Measurements from ENCODE around the gene ZNF343. TPM values are rescaled to one million over a fixed set of nuclear protein-coding genes. Genes with fewer than 3 reads are reported as not detected.

Gene ZNF343
- polyA plus RNA-seq, 1 donor from 2014 or later, result 14.3 TPM

DNA sequence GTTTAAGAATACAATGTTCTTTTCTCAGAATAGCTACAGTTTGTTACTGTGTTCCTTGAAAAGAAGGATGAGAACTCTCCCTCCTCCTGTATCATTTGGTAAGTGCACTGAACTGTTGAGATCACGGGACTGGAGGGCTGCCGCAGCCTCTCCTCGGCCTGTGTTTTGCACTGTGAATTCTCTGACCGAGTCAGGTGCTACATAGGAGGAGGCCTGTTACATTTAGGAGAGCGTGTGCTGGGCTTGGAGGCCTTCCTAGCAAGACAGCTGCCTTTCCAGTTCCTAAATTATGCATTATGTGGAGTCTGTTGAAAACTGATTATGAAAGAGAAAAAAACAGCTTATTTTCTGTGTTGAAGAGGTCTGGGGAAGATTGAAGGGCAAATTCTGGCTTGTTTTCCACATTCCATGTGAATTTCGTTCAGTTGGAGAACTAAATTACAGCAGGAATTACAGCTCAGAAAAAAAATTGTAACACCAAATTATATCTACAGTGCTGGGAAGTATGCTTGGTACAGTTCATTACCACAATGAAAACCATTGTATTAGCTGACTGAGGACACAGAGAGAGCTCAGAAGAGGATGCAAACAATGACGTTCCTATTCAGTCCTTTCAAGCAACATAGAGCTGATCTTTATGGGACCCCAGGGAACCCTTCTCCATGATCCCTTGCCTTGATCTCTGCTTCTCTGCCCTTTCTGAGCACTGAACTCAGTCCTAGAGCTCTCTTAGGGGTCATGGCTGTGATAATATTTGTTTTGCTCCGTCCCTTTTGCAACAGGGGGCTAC is 30.4 kb upstream of the ZNF343 start:
- Histone ChIP-seq H4K20me1 (ENCODE audit: insufficient read depth) (no peaks in the 10 kb centered on the region), H3K9me3 (ENCODE audit: low read length) (no peaks in the 10 kb centered on the region), H2AFZ (ENCODE audit: low read depth, low read length) (no peak overlapping the region), H3K9ac (ENCODE audit: low read length) (no peak overlapping the region), H3K4me3 (ENCODE audit: low read length) (no peak overlapping the region), H3K27me3 (ENCODE audit: insufficient read depth, low read depth, low read length) (no peaks in the 10 kb centered on the region), H3K4me2 (ENCODE audit: low read length) (no peak overlapping the region), H3K36me3 (ENCODE audit: insufficient read depth, low read length) (no peaks in the 10 kb centered on the region), H3F3A (ENCODE audit: insufficient read depth, low read length, poor library complexity, severe bottlenecking) (no peaks in the 10 kb centered on the region), H3K79me2 (replicated peaks; ENCODE audit: insufficient read depth, low read length) (no peaks in the 10 kb centered on the region), H3K9me2 (ENCODE audit: insufficient read depth, low read length) (no peaks in the 10 kb centered on the region), H3K27ac (ENCODE audit: low read length) (no peak overlapping the region)
- TF ChIP-seq TAF1 (IDR thresholded peaks at IDR 0.05; ENCODE audit: low read depth), result no peak
- no peak for TF ChIP-seq EZH2 (IDR thresholded peaks at IDR 0.05; ENCODE audit: borderline replicate concordance, insufficient read depth, low read length, poor library complexity, severe bottlenecking)
- no peak for TF ChIP-seq POLR2AphosphoS5 (IDR thresholded peaks at IDR 0.05)
- TF ChIP-seq, protein P1, sequence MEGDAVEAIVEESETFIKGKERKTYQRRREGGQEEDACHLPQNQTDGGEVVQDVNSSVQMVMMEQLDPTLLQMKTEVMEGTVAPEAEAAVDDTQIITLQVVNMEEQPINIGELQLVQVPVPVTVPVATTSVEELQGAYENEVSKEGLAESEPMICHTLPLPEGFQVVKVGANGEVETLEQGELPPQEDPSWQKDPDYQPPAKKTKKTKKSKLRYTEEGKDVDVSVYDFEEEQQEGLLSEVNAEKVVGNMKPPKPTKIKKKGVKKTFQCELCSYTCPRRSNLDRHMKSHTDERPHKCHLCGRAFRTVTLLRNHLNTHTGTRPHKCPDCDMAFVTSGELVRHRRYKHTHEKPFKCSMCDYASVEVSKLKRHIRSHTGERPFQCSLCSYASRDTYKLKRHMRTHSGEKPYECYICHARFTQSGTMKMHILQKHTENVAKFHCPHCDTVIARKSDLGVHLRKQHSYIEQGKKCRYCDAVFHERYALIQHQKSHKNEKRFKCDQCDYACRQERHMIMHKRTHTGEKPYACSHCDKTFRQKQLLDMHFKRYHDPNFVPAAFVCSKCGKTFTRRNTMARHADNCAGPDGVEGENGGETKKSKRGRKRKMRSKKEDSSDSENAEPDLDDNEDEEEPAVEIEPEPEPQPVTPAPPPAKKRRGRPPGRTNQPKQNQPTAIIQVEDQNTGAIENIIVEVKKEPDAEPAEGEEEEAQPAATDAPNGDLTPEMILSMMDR (IDR thresholded peaks at IDR 0.05; ENCODE audit: poor library complexity, severe bottlenecking), result no peak
- TF ChIP-seq EP300 (conservative IDR thresholded peaks at IDR 0.05; ENCODE audit: poor library complexity, severe bottlenecking), result no peak
- no peak for TF ChIP-seq RAD21 (conservative IDR thresholded peaks at IDR 0.05)
- no peak for TF ChIP-seq MXI1 (conservative IDR thresholded peaks at IDR 0.05; ENCODE audit: poor library complexity, severe bottlenecking)
- no peak for TF ChIP-seq REST (IDR thresholded peaks at IDR 0.05; ENCODE audit: borderline replicate concordance)
- TF ChIP-seq SMC3 (conservative IDR thresholded peaks at IDR 0.05; ENCODE audit: poor library complexity), result no peak

- no peaks in the 10 kb centered on the region for H3K9me3 ChIP-seq (ENCODE audit: low read length)
- no peak overlapping the region for H3K9ac ChIP-seq (ENCODE audit: low read length)
- H3K27ac ChIP-seq (ENCODE audit: low read length), result no peak overlapping the region
- H3K79me2 ChIP-seq (replicated peaks; ENCODE audit: insufficient read depth, low read length), result no peaks in the 10 kb centered on the region
- no peaks in the 10 kb centered on the region for H3F3A ChIP-seq (ENCODE audit: insufficient read depth, low read length, poor library complexity, severe bottlenecking)
- no peak overlapping the region for H3K4me2 ChIP-seq (ENCODE audit: low read length)
- H4K20me1 ChIP-seq (ENCODE audit: insufficient read depth), result no peaks in the 10 kb centered on the region
- no peaks in the 10 kb centered on the region for H3K27me3 ChIP-seq (ENCODE audit: insufficient read depth, low read depth, low read length)
- no peak overlapping the region for H3K4me3 ChIP-seq (ENCODE audit: low read length)
- TF ChIP-seq SMC3 (conservative IDR thresholded peaks at IDR 0.05; ENCODE audit: poor library complexity), result no peak
- TF ChIP-seq, protein P1 (IDR thresholded peaks at IDR 0.05; ENCODE audit: poor library complexity, severe bottlenecking), result no peak
- no peak for TF ChIP-seq RAD21 (conservative IDR thresholded peaks at IDR 0.05)
- no peak for TF ChIP-seq MXI1 (conservative IDR thresholded peaks at IDR 0.05; ENCODE audit: poor library complexity, severe bottlenecking)
- TF ChIP-seq REST (IDR thresholded peaks at IDR 0.05; ENCODE audit: borderline replicate concordance), result no peak
- no peak for TF ChIP-seq TAF1 (IDR thresholded peaks at IDR 0.05; ENCODE audit: low read depth)
- TF ChIP-seq EZH2 (IDR thresholded peaks at IDR 0.05; ENCODE audit: borderline replicate concordance, insufficient read depth, low read length, poor library complexity, severe bottlenecking), result no peak
- no peak for TF ChIP-seq EP300 (conservative IDR thresholded peaks at IDR 0.05; ENCODE audit: poor library complexity, severe bottlenecking)
- no peak for TF ChIP-seq POLR2AphosphoS5 (IDR thresholded peaks at IDR 0.05)
- H2AFZ ChIP-seq (ENCODE audit: low read depth, low read length), result no peak overlapping the region
- no peaks in the 10 kb centered on the region for H3K36me3 ChIP-seq (ENCODE audit: insufficient read depth, low read length)
- H3K9me2 ChIP-seq (ENCODE audit: insufficient read depth, low read length), result no peaks in the 10 kb centered on the region
Measured at GRCh38 chr20:2538356-2538755, 29.6 kb upstream of the ZNF343 start.
